SIG-M5 treated with dmso at 0.1 percent for 504 hours (cell line): Measurements from ENCODE around the gene SELENOO.
A peak's percentile ranks its signal among the peaks of the same experiment; 100 is the strongest.

Experiments
- DNase-seq: peaks from one replicate; lab custom pipeline; 2025; ENCODE audit not compliant: unreplicated experiment; lab: John Stamatoyannopoulos, UW

The SELENOO gene

DNA sequence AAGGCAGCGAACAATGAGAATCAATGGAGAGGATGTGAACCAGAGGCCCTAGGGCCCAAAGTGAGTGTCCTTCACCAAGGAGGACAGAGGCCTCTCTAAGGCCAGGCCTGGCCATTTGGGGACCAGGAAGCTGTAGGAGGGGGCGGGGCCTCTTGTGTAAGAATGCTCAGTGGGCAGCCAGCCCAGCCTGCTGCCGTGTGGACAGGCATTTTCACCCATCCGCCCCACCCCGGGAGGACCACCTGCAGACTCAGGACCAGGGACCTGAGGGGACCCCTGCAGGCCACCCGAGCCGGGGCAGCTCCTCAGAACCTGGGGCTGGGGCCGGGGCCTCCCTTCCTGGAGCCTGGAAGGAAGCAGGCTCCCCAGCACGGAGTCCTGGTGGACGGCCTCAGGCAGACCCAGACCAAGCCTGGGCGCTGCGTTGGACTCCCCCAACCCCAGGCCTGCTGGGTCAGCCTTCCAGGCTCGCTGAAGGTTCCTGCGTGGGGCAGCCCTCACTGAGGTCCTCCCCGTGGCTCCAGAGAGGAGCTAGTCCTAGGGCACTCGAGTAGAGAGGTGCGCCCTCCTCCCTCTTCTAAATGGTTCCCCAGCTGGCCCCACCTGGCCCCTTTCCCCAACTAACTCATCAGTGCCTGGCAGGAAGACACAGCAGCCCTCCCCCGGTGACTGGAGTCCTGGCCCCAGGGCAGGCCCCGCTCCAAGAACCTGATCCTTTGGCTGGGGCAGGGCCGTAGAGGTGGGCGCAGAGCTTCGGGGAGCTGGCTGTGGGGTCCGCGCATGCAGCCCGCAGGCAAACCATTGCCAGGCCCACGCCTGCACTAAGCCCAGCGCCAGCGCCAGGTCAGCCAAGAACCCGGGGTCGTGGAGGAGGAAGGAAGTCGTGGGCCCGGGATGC, 16.6 kb upstream of the SELENOO start:
- DNase-seq, result no peak

DNA sequence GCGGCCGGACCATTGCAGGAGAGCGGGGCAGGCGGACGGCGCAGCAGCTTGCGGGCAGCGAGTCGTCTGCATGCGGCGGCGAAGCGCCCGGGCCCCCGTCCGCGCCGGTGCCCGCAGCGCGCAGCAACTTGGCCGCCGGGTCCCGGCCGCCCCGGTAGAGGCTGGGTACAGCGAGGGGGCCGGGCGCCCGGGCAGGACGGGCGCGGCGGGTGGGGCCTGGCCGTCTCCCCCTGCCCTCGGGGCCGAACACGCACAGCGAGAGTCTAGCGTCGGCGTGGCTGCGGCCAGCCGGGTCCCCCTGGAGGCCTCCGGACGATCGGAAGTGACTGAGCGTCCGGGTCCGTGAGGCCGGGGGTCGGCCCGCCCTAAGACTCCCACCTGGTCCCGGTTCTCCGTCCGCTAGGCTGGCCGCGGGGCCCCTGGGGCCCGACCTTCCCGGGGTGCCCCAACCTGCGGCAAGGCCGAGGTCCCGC, 15.9 kb upstream of the SELENOO start:
- no peak for DNase-seq

DNA sequence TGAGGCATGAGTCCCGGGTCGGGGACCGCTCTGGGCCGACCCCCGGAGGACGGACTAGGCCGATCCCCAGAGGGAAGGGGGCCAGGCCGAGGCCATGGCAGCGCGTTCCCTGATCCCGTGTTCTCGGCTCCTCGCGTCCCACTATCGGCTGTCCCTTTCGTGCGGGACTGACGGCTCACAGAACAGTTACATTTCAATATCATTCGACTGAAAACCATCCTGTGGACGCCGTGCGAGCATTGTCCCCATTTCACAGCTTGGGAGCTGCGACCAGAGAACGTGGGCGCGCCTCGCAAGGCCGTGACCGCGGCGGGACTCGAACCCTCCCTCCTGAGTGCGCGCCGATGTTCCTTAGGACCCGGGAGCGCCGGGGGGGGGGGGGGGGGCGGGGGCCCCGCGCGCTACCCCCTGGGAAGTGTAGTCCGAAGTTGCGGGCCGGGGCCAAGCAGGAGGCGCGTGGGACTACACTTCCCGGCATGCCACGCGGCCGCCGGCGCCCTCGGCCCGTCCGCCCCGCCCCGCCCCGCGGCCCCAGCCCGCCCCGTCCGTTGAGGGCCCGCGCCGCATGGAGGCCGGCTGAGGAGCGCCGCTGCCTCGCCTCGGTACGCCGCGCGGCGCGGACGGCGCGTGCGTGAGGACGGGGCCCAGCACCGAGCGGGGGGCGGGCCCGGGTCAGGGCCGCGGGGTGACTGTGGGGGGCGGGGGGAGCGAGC, 15.3 kb upstream of the SELENOO start, which contains the start of gene TRABD:
TRABD (plus strand) TSS at position 539 of the 713 bp plus-strand sequence. CDS start 7,148 bp downstream, outside the sequence.
- DNase-seq, result peak; percentile 88

DNA sequence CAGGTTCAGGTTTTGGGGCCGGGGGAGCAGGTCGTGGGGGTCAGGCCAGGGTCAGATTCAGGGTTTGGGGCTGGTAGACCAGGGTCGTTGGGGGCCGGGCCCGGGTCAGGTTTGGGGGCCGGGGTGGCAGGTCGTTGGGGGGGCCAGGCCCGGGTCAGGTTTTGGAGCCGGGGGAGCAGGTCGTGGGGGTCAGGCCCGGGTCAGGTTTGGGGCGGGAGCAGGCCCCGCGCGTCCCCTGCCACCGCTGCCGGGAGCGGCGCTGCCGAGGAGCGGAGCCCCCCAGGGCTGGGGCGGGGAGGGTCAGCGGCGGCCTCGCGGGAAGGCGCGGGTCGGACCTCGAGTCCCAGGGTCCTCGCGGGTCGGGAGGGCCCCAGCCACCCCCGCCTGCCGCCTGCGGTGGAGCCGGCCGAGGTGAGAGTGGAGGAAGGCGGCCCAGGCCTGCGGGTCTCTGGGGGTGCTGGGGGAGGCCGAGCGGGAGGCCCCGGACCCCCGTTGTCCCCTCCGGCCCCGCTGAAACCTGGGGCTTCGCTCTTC, 14.6 kb upstream of the SELENOO start:
- no peak for DNase-seq

DNA sequence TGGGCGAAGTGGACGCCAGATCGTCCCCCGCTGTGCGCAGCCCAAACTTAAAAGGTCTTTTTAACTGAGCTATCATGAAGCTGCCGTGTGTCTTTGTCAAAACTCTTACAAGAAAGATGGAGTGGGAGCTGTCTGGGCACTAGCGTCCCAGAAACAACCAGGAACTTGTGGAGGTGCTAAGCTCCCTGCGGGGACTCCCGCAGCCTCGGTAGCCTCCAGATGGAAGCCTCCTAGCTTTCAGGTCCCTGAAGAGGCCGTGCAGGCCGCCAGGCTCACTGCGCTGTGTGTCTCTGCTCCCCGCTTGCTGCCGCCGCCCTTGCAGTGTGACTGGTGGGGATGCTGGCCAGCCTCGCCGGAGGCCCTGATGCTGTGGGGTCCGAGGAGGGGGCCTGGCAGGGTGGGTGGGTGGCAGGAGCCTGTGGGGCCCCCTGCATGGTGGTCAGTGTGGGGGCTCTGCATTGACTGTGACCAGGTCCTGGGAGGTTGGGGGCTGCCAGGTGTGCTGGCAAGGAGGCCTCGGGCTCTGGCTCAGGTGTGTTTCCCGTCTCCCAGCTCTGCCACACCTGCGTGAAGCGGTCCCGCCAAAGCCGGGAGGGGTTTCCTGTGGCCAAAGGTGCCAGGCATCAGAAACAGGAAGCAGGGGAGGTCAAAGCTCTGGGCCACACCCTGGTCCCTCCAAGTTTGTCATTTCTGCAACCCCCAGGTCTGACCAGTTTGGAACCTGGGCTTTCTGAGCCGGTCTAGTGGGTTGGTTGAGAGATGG, 13.9 kb upstream of the SELENOO start:
- no peak for DNase-seq

DNA sequence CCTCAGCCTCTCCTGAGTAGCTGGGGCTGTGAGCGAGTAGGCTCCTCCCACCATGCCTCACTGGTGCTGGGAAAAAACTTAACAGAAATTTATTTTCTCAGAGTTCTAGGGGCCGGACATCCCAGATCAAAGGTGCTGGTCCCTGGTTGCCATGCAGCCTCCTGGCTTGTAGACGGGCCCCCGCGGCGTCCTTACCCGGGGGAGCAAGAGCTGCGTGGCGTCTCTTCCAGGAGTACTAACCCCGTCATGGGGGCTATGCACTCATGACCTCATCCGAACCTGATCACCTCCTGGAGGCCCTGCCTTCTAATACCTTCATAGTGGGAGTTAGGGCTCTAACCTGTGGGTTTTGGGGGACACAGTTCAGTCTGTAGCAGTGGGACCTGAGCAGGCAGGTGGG, 12.5 kb upstream of the SELENOO start:
- DNase-seq, result no peak

DNA sequence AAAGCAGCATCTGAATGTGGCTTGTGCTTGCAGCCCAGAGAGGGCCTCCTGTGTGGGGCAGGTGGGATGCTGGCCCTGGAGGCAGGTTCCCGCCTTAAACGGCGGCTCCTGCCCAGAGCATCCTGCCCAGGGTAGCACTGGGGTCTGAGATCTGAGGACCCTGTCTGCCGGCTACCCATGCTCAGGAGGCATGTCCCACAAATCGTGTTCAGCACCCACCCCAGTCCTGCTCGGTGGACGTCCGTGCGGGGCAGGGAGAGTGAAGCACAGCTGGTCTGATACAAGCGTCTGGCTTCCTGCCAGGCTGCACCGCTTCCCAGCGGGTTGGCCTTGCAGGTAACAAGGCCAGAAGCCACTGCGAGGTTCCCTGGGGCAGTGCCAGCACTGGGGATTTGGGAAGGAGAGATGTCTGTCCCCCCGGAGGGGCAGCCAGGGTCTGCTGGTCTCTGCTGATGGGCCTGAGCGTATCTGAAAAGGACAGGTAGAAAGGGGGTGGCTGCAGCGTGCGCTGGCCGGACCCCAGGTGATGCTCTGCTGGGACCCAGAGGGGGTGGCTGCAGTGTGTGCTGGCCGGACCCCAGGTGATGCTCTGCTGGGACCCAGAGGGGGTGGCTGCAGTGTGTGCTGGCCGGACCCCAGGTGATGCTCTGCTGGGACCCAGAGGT, 11.5 kb upstream of the SELENOO start:
- no peak for DNase-seq

DNA sequence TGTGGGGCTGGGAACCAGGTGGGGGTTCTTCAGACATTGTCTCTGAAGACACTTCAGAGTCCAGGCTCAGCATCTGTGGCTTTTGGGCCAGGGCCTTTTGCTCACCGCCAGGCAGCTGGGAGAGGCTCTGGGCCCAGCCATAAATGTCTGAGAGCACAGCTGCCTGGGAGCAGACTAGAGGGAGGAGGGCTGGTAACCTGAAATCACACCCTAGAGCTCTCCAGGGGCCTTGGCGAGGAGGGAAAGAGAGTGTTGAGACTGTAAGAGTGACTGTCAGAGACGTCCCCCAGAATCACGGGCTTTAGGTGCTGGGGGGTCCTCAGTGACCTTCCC, 11.0 kb upstream of the SELENOO start:
- peak; percentile 39 for DNase-seq

DNA sequence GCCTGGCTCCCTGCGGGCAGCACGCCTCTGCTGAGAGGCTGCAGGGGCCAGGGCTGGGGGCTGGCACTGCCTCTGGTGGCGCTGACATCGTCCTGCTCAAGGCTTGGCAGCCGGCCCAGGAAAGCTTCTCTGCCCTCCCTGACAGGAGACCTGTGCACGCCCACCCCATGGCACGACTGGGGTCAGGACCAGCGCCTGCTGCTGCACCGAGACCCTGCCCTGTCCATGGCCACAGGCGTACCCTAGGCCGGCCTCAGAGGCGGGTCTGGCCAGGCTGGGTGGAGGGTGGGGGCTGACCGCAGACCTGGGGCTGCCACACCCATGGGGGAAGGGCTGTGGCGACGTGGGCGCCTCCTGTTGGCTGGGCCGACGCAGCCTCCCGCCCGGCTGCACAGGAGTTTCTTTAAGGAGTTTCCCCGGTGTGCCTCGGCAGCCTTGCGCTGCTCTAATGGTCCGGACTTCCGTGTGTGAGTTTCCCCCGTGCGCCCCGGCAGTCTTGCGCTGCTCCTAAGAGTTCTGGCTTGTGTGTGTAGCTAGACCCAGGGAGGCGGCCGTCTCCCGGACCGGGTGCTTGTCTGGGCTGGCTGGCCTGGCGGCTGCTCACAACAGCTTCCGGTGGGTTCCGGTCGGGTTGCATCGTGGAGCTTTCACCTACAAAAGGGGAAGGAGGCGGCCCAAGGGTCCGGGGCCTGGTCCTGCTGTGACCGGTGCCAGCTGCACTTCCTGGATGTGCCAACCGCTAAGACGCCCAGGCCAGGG, 10.4 kb upstream of the SELENOO start:
- peak; percentile 90 for DNase-seq

DNA sequence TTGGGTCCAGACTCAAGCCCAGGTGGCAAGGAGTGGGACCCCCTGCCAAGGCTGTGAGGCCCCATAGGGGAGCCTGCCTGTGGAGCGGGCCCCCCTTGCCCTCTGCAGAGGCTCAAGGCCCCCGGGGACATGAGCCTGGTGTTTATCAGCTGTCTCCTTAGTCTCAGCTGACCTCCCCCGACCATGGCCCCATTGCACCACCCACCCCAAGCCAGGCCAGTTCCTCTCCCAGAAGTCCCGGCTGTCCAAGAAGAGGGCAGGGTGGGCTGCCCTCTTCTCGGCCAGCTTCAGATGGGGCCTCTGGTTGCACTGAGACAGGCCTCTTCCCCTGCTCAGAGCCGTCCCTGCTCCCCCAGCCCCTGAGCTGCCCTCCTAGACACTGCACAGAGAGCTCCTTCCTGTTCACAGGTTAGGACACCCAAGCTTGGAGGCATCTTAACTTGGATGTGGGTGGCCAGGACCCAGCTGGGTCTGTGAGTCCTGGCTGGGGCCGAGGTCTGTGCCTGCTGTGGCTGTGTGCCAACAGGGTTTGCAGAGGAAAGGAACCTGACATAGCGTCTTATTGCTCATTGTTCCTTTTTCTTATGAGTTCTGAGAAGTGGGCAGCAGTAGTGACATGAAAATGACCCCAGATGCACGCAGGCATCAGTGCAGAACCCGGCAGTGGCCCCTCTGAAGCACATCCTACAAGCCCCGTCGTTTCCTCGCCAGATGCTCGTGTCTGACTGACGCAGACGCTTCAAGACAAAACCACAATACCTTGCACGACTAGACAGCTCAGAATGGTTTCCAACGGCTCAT, 9.7 kb upstream of the SELENOO start:
- peak; percentile 88 for DNase-seq

DNA sequence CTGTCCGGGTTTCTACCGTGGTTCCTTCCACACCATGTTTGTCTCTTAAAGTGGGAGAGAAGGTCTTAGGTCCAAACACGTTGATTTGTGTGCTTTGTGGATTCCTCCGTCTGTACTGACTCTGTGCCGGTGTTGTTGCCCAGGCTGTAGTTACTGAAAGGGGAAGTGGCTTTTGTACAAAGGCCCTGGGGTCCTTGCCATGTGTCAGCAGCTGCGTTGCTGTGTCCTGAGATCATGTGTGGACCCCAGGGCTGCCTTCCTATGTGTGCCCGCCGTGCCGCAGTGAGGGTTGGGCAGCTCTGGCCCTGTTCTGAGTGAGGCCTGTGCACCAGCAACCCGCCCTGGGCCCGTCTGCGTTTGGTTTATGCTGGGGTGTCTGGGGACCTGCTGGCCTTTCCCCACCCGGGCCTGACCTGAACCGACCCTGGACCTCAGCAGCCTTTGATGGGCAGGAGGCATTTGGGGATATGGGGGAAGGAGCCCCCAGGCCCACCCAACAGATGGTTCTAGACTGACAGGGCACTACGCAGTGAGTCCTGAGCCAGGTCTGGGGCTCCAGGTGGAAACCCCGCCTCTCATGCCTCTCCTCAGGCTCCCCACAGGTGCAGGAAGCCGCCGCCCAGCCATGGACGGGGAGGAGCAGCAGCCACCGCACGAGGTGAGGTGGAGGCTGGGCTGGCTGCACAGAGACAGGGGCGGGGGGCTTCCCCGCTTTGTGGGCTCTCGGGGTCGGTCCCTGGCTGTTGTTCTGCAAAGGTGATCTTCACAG, 8.2 kb upstream of the SELENOO start:
- DNase-seq, result peak; percentile 50

DNA sequence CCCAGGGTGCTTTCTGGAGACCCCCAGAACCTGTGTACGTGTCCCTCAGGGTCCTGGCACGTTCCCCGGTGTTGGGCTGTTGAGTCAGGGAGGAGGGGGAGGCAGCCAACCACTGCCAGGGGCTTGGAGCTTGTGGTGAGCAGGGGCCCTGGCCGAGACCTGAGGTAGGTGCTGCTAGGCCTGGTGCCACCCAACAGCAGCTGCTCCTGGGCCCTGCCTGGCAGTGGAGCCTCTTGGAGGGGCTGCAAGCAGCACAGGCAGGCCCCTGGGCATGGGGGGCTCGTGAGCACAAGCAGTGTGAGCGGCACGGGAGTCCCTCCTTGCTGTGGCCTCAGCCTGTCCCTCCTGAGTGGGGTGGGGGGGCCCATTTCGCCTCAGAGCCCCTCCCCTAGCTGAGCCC, 7.2 kb upstream of the SELENOO start:
- no peak for DNase-seq

DNA sequence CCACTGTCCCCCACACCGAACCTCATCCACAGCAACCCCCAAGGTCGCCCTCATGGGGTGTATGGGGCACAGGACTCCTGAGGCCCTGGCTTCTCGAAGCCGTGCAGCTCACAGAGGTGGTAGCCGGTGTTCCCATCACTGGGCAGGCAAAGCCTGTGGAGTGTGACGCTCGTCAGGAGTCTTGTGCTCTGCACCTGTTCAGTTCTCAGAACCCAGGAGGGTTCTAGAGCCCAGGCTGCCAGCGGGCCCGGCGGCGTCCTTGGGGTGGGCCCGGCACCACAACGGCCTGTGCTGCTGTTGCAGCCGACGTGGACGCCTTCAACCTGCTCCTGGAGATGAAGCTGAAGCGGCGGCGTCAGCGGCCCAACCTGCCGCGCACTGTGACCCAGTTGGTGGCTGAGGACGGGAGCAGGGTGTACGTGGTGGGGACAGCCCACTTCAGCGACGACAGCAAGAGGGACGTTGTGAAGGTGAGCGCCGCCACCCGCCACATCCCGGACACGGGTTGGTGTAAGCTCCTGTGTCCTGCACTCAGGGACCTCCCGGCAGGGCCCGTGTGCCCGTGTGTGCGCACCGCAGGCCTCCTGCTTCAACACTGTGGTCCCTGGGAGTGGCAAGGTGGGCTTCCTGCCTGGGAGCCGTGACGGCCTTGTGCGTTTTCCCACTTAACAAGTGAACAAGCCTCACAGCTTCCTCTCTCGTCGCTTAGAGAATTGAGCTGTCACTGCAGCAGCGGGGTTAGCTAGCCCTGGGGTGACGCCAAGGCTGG, 6.6 kb upstream of the SELENOO start:
- no peak for DNase-seq

DNA sequence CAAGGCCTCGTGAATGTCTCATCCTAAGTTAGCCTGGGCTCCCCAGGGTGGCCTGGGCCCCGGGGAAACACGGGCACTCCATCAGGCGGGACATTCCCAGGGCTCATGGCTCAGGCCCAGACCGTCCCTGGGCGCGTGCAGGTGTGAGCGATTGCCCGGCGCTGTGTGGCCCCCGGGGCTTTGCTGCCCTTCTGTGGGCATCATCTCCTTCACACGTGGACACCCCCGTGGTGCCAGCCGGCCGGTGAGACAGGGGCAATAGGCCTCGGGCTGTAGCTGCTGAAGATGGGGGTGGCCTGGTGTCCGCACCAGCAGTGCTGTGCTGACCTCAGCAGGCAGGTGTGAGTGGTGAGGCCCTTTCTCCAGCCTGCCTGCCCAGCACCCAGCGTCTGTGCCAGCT, 4.6 kb upstream of the SELENOO start:
- DNase-seq, result no peak

DNA sequence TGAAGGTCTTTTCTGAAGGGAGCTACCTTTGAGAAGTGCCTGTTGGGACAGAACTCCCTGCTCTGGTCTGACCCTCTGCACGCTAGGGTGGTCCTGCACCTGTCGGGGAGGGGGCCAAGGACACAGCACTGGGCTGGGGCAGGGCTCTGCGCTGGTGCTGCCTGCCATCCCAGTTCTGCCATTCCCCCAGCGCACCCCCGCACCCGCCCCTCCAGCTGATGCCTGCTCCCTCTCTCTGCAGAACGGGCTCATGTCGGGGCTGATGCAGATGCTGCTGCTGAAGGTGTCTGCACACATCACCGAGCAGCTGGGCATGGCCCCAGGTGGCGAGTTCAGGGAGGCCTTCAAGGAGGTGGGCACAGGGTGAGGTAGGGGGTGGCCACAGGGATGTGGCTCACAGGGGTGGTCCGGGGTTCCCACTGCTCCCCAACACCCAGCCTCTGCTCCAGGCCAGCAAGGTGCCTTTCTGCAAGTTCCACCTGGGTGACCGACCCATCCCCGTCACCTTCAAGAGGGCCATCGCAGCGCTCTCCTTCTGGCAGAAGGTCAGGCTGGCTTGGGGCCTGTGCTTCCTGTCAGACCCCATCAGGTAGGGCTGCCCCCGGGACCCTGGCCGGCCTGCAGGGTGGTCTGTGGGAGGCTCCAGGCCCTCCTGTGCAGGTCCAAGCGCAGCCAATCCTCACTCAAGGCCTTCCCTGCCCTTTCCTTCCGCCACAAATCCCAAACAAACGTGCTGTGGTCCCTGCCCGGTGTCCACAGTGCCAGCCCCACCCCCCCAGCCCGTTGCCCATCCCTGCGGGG, 3.6 kb upstream of the SELENOO start:
- no peak for DNase-seq

DNA sequence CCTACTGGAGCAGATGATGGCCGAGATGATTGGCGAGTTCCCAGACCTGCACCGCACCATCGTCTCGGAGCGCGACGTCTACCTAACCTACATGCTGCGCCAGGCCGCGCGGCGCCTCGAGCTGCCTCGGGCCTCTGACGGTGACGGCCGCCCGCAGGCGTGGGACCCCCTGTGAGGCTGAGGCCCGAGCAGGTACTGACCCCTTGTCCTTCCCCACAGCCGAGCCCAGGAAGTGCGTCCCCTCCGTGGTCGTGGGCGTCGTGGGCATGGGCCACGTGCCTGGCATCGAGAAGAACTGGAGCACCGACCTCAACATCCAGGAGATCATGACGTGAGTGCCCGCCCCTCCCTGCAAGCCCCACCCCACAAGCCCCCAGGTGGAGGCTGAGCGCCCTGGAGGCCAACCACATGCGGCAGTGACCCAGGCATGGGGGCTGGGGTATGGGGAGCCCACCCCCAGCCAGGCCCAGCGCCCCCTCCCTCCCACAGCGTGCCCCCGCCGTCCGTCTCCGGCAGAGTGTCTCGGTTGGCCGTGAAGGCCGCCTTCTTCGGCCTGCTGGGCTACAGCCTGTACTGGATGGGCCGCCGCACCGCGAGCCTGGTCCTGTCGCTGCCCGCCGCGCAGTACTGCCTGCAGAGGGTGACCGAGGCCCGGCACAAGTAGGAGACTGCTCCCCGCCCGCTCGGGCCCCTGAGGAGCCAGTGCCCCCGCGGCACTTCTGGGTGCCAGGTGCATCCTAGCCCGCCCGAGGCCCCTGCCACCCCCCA, 2.8 kb upstream of the SELENOO start:
- DNase-seq, result no peak
